Heart left ventricle (tissue), 16 donors: ENCODE data around the gene BCL11A. TPM values are rescaled to one million over a fixed set of nuclear protein-coding genes. Genes with fewer than 3 reads are reported as not detected.

ENCODE experiments used
- ATAC-seq, 4 donors: fragments of 200-7000 bp; cut with Tn5 transposase; one replicate each; pipeline ENCODE4 v1.9.1; 2020 to 2022; ENCODE audit warnings: moderate library complexity in 4 of 4, mild to moderate bottlenecking in 3 of 4, moderate number of reproducible peaks in 1 of 4
- DNase-seq, 5 donors: peaks; one replicate each; pipeline ENCODE4 v3.0.0-alpha.2; 2020
- H3K27ac ChIP-seq, 12 donors: fragments of 200-600 bp; sonication (generic) in 4 of 12; one replicate each; pipeline versions ENCODE4 v1.5.0 to v1.8.0; 2016 to 2022; ENCODE audit warnings: mild to moderate bottlenecking in 2 of 12
- H3K27me3 ChIP-seq, 9 donors: fragments of 200-600 bp; sonication (generic) in 2 of 9; one replicate each; pipeline versions ENCODE4 v1.5.1 to v1.8.0; 2016 to 2022; ENCODE audit warnings: mild to moderate bottlenecking in 3 of 9
- H3K36me3 ChIP-seq, 9 donors: fragments of 200-600 bp; sonication (generic) in 2 of 9; one replicate each; pipeline versions ENCODE4 v1.5.0 to v1.8.0; 2018 to 2022; ENCODE audit warnings: mild to moderate bottlenecking in 2 of 9
- H3K4me1 ChIP-seq, 12 donors: fragments of 200-600 bp; sonication (generic) in 4 of 12; one replicate each; pipeline versions ENCODE4 v1.5.0 to v1.8.0; 2016 to 2022; ENCODE audit warnings: mild to moderate bottlenecking in 3 of 12
- H3K4me3 ChIP-seq, 12 donors: fragments of 200-600 bp; sonication (generic) in 4 of 12; one replicate each; pipeline versions ENCODE4 v1.5.0 to v1.8.0; 2017 to 2022; ENCODE audit warnings: mild to moderate bottlenecking in 9 of 12, moderate library complexity in 4 of 12
- H3K9me3 ChIP-seq, 12 donors: fragments of 200-600 bp; sonication (generic) in 4 of 12; one replicate each; pipeline versions ENCODE4 v1.5.0 to v1.8.0; 2016 to 2022; ENCODE audit warnings: mild to moderate bottlenecking in 1 of 12
- CTCF ChIP-seq, 12 donors: fragments of 200-600 bp; sonication (generic) in 4 of 12; IDR thresholded peaks; one replicate each; pipeline versions ENCODE4 v1.5.0 to v1.8.0; 2018 to 2022; ENCODE audit warnings: antibody characterized with exemption in 12 of 12, mild to moderate bottlenecking in 5 of 12
- POLR2A ChIP-seq, 2 donors: fragments of 450-650 bp; IDR thresholded peaks; one replicate each; pipeline ENCODE4 v1.6.1; 2017; ENCODE audit warnings: antibody characterized with exemption in 2 of 2, mild to moderate bottlenecking in 2 of 2, moderate library complexity in 2 of 2
- WGBS, 4 donors: extraction: QIAGEN DNeasy Blood & Tissue Kit in 2 of 4; methylation state at CpG; one replicate each; pipeline versions ENCODE4 v1.1.5 to v1.1.7; 2013 to 2018; 5-methylcytosine and 5-hydroxymethylcytosine counted together
- intact Hi-C, 10 donors: fragments of 100-400 bp; cut with DNase I; formaldehyde crosslinking; loops; one replicate each; pipeline versions ENCODE4 v1.11.1 to v1.14.2; 2022
- polyA plus RNA-seq, 2 donors: library from polyadenylated mRNA; stranded (reverse); fragments of 200-250 nt; gene quantifications; one replicate each; pipeline ENCODE4 v1.2.3, GENCODE V29; 2013
- total RNA-seq, 9 donors: library from RNA; depleted of rRNA in 2 of 9; stranded (reverse); fragments of >200 nt in 2 of 9; fragmentation: NEBNext Ultra II Directional in 3 of 9; extraction: Animal tissue kit (Norgen Biotek cat#: 25700) in 3 of 9; gene quantifications; one replicate each; pipeline versions ENCODE4 v1.1.0 to v1.2.4, GENCODE V29; 2016 to 2023
- donor health status: ischemic (EF 13 %, LVEDD 7.1; RV severe dilation, severe dysfunction).
- donor health status: healthy with polysubstance abuse.
- donor health status: DM: no; HTN: yes; CAD: no.
- donor health status: DM: no; HTN: no; CAD: no.
- donor health status: ischemic (EF 25% LVEDD 6.9; RV normal size, moderate dysfunction).
- donor health status: ischemic (EF 25% LVEDD 5.7; RV mildly dilated, moderate dysfunction).
- donor health status: healthy.
- donor health status: DM: yes; HTN: yes; CAD: no.
- donor health status: ischemic (EF 35%, LVEDD 5.7; RV mildly dilated, moderate dysfunction).
- donor health status: nonischemic (EF 11% LVEDD 7.7; RV severe dilation, severe dysfunction).
- donor health status: DM: yes; HTN: yes; CAD: no.
- donor health status: PGD.
- donor health status: ischemic (EF 29% LVEDD 5.4; RV normal size, mild dysfunction).
- donor health status: nonischemic (EF 23%, LVEDD 6.1; RV moderate dilation, normal function).

Gene BCL11A
- total and polyA plus RNA-seq, 11 donors = 5.6 to 31.9 (median 20.2) TPM

GRCh38 chr2:60548845-60549237 is 4.6 kb downstream of the BCL11A start:
- TF ChIP-seq CTCF (IDR thresholded peaks at IDR 0.05) (no peak), POLR2A (IDR thresholded peaks at IDR 0.05) (no peak)
- H3K36me3 ChIP-seq = no peaks in the 10 kb centered on the region
- H3K27me3 ChIP-seq = peaks cover 10 to 88% (median 55%) of the 10 kb centered on the region in 9 donors
- peak overlapping the region in 11 of 12 donors; percentile 49 to 80 (median 69) for H3K4me3 ChIP-seq
- H3K4me1 ChIP-seq = peaks cover 0 to 70% (median 23%) of the 10 kb centered on the region in 12 donors
- peak overlapping the region in 11 of 12 donors; percentile 63 to 89 (median 76) for H3K27ac ChIP-seq
- ATAC-seq (no peak), DNase-seq (no peak)
- no peaks in the 10 kb centered on the region for H3K9me3 ChIP-seq
- WGBS, 4 donors = 29 to 40% (median 33%) methylated on average over 9 of the region's 9 CpGs
- intact Hi-C loops = loop anchor here in 4 of 10 donors (5.0 kb wide), 4 partner anchors 42 to 212 kb away; no protein-coding TSS in a partner anchor

- H3K4me1 ChIP-seq = peaks cover 0 to 69% (median 23%) of the 10 kb centered on the region in 12 donors
These were observed 5.1 kb downstream of the BCL11A start for GRCh38 chr2:60548311-60548710.

GRCh38 chr2:60547841-60548240 is 5.6 kb downstream of the BCL11A start:
- Histone ChIP-seq H3K27ac (peak overlapping the region in 8 of 12 donors; percentile 8 to 89 (median 72)), H3K27me3 (peaks cover 6 to 85% (median 50%) of the 10 kb centered on the region in 9 donors), H3K4me1 (peaks cover 0 to 69% (median 23%) of the 10 kb centered on the region in 12 donors), H3K4me3 (no peak overlapping the region), H3K36me3 (no peaks in the 10 kb centered on the region), H3K9me3 (no peaks in the 10 kb centered on the region)
- ATAC-seq (no peak), DNase-seq (no peak)
- TF ChIP-seq POLR2A (IDR thresholded peaks at IDR 0.05) (no peak), CTCF (IDR thresholded peaks at IDR 0.05) (no peak)
- intact Hi-C loops = loop anchor here in 4 of 10 donors (5.0 kb wide), 4 partner anchors 41 to 211 kb away; no protein-coding TSS in a partner anchor

More at GRCh38 chr2:60548311-60548710, 5.1 kb downstream of the BCL11A start:
- Histone ChIP-seq H3K9me3 (no peaks in the 10 kb centered on the region), H3K4me3 (peak overlapping the region in 4 of 12 donors; percentile 63 to 70 (median 66)), H3K27ac (peak overlapping the region in 7 of 12 donors; percentile 8 to 89 (median 82)), H3K36me3 (no peaks in the 10 kb centered on the region), H3K27me3 (peaks cover 6 to 89% (median 54%) of the 10 kb centered on the region in 9 donors)
- no peak for ATAC-seq
- TF ChIP-seq CTCF (IDR thresholded peaks at IDR 0.05) = no peak
- TF ChIP-seq POLR2A (IDR thresholded peaks at IDR 0.05) = no peak
- DNase-seq = no peak
- 45 to 54% (median 51%) methylated on average over 4 of the region's 4 CpGs for WGBS, 4 donors
- intact Hi-C loops = loop anchor here in 4 of 10 donors (5.0 kb wide), 4 partner anchors 41 to 211 kb away; no protein-coding TSS in a partner anchor

GRCh38 chr2:60546756-60547420 is 6.6 kb downstream of the BCL11A start:
- no peaks in the 10 kb centered on the region for H3K9me3 ChIP-seq
- no peaks in the 10 kb centered on the region for H3K36me3 ChIP-seq
- peaks cover 0 to 60% (median 23%) of the 10 kb centered on the region in 12 donors for H3K4me1 ChIP-seq
- H3K27me3 ChIP-seq = peaks cover under 1 to 75% (median 42%) of the 10 kb centered on the region in 9 donors
- DNase-seq (no peak), ATAC-seq (no peak)
- TF ChIP-seq POLR2A (IDR thresholded peaks at IDR 0.05) (no peak), CTCF (IDR thresholded peaks at IDR 0.05) (no peak)
- no peak overlapping the region for H3K4me3 ChIP-seq
- 59 to 70% (median 63%) methylated on average over 6 of the region's 6 CpGs for WGBS, 4 donors
- intact Hi-C loops = loop anchor here in 4 of 10 donors (5.0 kb wide), 4 partner anchors 40 to 210 kb away; no protein-coding TSS in a partner anchor
- peak overlapping the region in 9 of 12 donors; percentile 17 to 89 (median 68) for H3K27ac ChIP-seq
